GM21447 (cell line): ENCODE results near the gene LCE5A.
"Not testable (repeated sequence)": the region's sequence is repeated elsewhere in the genome, so short reads cannot be mapped to it uniquely, and the experiment has no call there.

Experiments
- ATAC-seq: cut with Tn5 transposase; IDR thresholded peaks from one replicate; pipeline ENCODE4 v1.9.1; 2021; ENCODE audit not compliant: unreplicated experiment

The LCE5A gene

GRCh38 chr1:152510503-152510902 is at the start of gene LCE5A:
TSS of gene LCE5A (plus strand) at chr1:152510803. CDS start at chr1:152511535, 732 bp downstream.
- no peak for ATAC-seq

GRCh38 chr1:152461544-152461943 is 49.1 kb upstream of the LCE5A start:
- ATAC-seq, result no peak

- no peak for ATAC-seq
Observed at GRCh38 chr1:152462636-152463035, 48.0 kb upstream of the LCE5A start.

GRCh38 chr1:152466217-152466616 is 44.4 kb upstream of the LCE5A start:
- no peak for ATAC-seq

GRCh38 chr1:152473887-152474537 is 36.6 kb upstream of the LCE5A start:
- ATAC-seq, result no peak

GRCh38 chr1:152479792-152480595 is 30.6 kb upstream of the LCE5A start:
- ATAC-seq, result no peak

- no peak for ATAC-seq
Observed at GRCh38 chr1:152481869-152482664, 28.5 kb upstream of the LCE5A start.

GRCh38 chr1:152486400-152487006 is 24.1 kb upstream of the LCE5A start:
- no peak for ATAC-seq

- no peak for ATAC-seq
Observed at GRCh38 chr1:152487871-152488270, 22.7 kb upstream of the LCE5A start.

- not testable (repeated sequence) for ATAC-seq
Observed at GRCh38 chr1:152491537-152491936, 19.1 kb upstream of the LCE5A start.

- no peak for ATAC-seq
Observed at GRCh38 chr1:152495066-152495675, 15.4 kb upstream of the LCE5A start.

- ATAC-seq, result no peak
Observed at GRCh38 chr1:152497273-152497672, 13.3 kb upstream of the LCE5A start.

GRCh38 chr1:152501704-152502103 is 8.9 kb upstream of the LCE5A start:
- ATAC-seq, result no peak

GRCh38 chr1:152502496-152503180 is 8.0 kb upstream of the LCE5A start:
- ATAC-seq, result no peak

- ATAC-seq, result no peak
Observed at GRCh38 chr1:152505083-152505482, 5.5 kb upstream of the LCE5A start.

- ATAC-seq, result no peak
Observed at GRCh38 chr1:152506899-152507498, 3.6 kb upstream of the LCE5A start.

GRCh38 chr1:152511596-152511995 is 993 bp downstream of the LCE5A start:
- no peak for ATAC-seq

GRCh38 chr1:152513081-152513480 is 2.5 kb downstream of the LCE5A start:
- ATAC-seq, result no peak

- ATAC-seq, result no peak
Observed at GRCh38 chr1:152514715-152515433, 4.3 kb downstream of the LCE5A start.
